D341Med (cell line): ENCODE results near the gene AGO4.
"Not testable (repeated sequence)": the region's sequence is repeated elsewhere in the genome, so short reads cannot be mapped to it uniquely, and the experiment has no call there.

Source experiments
- DNase-seq: peaks from one replicate; pipeline ENCODE4 v3.0.0; 2012; ENCODE audit warnings: low spot score

Gene AGO4

DNA sequence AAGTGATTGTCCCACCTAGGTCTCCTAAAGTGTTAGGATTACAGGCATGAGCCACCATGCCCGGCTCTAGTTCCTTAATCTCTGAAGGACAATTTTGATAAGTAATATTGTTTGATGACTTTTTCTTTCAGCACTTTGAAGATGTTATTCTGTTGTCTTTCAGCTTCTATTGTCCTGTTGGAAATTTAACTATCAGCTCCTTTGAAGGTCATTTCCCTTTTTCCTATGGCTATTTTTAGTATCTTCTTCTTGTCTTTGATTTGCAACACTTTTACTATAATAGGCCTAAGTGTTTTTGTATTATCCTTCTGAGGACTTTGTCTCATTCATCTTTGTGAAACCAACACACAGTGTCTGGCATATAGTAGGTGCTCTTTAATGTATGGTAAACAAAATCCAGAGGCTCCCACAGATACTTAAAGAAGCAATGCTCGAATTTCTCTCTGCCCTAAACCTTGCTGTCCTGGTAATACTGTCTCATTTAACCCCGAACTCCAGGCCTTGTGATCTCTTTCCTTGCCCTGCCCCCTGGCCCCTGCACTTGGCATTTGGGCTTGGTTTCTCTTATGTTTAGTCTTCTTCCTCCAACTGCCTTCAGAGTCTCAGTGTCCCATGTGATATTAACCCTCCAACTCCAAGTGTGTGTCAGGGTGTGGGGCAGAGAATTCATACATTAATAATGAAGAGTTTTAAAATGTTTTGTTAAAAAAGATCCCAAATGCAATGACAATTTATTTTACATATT lies 56.2 kb downstream of the AGO4 start:
- no peak for DNase-seq

DNA sequence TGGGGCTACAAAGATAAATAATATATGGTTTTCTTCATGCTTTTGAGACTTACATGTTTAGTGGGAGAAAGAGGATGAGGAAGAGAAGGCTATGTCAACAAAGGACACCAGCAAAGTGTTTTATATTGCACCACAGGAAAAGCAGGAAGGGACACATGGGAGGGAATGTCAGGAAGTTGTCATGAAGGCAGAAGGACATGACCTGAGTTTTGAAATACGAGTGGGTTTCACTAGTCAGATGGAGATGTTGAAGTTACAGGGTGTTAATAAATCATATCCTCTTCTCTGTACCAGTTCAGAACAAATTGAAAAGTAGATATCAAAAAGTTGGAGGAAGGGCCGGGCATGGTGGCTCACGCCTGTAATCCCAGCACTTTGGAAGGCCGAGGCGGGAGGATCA lies 57.0 kb downstream of the AGO4 start:
- DNase-seq: no peak

- no peak for DNase-seq
These were observed 59.2 kb downstream of the AGO4 start for GRCh38 chr1:35866991-35867390.

- not testable (repeated sequence) for DNase-seq
These were observed 61.6 kb downstream of the AGO4 start for GRCh38 chr1:35869245-35869950.

DNA sequence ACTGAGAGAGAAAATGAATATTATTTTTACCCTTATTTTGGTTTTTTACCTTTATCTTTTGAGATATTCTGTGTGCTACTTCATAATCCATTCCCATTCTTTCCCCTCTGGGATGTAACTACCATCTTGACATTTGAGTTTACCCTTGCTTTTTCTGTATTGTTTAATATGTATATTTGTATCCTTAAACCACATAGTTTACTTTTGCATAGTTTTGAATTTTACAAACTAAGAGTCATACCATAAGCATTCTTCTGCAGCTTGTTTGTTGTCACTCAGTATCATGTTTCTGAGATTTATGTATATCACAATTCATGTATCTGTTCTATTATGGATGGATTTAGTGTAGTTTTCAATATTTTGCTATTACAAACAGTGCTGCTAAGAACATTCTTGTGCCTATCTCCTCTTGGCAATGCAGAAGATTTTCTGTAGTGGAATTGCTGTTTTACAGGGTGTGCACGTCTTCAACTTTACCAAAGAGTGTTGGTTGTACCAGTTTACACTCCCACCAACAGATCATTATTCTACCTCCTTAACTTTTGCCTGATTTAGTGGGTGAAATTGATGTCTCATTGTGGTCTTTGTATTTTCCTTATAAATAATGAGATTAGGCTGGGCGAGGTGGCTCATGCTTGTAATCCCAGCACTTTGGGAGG lies 63.0 kb downstream of the AGO4 start:
- DNase-seq: no peak

GRCh38 chr1:35873243-35873750 lies 65.5 kb downstream of the AGO4 start:
- DNase-seq: no peak

DNA sequence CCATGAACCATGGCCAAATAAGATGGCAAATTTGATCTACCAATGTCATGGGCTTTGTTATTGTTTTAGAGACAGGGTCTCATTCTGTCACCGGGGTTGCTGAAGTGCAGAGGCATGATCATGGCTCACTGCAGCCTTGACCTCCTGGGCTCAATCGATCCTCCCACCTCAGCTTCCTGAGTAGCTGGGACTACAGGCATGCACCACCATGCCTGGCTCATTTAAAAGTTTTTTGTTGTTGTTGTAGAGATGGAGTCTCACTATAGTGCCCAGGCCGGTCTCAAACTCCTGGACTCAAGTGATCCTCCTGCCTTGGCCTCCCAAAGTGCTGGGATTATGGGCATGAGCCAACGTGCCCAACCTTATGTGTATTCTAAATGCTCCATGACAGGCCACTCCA lies 66.3 kb downstream of the AGO4 start:
- DNase-seq: not testable (repeated sequence)

DNA sequence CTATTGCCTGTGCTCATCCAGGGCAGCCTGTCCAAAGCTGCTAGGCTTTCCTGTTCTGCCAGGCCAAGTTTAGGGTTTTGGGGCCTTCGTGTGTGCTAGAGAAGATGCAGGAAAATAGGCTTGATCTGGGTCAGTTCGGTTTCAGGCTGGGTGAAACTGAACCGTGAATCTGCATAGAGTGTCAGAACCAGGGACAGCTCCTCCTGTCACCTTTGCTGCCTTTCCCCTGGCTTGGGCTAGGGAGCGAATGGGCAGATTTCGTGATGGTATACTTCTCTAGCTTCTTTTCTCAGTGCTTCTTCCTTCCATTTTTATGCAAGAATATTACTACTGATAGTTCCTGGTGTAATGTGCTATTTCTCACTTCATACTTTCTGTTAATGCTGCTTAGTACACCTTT lies 69.2 kb downstream of the AGO4 start:
- no peak for DNase-seq

GRCh38 chr1:35881850-35882273 lies 74.0 kb downstream of the AGO4 start:
- no peak for DNase-seq

DNA sequence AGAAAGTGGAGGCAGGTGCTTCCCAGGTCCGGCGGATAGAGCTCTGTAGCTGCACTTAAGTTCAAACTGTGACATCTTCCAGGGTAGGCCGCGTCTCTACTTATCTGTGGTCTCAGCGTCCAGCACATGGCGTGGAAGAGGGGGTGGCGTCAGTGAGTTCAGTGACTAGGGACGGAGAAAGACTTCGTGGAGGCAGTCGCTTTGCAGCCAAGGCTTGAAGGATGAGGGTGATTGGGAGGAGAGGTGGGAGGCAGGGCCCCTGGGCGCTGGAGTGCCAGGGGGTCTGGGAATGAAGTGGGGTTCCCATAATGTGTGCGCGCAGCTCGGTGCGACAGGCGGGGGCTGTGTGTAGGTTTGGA lies 74.7 kb downstream of the AGO4 start:
- no peak for DNase-seq

GRCh38 chr1:35882945-35883634 lies 75.3 kb downstream of the AGO4 start, which contains the start of gene AGO1:
Gene AGO1 (plus strand): TSS chr1:35883209. CDS start chr1:35883422, 213 bp downstream.
- DNase-seq: peak; percentile 100

- DNase-seq: peak; percentile 80
These were observed 75.9 kb downstream of the AGO4 start for GRCh38 chr1:35883635-35884101.

DNA sequence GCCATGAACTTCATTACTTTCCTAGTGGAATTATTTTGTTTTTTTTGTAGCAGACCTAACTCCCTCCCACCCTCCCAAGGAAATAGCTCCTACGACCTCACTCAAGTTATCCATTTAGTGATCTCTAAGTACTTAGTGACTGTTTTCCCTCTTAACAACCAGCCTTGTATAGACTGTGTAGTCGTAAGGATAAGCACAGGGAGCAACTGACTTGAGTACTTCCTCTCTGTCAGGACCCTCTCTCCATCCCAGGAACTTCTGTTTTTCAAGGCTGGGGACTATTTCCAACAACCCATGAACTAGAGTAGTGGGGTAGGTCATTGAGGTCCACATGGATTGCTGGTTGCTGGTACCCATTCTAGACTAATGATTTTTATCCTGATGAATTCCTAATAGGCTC lies 77.1 kb downstream of the AGO4 start:
- DNase-seq: no peak

DNA sequence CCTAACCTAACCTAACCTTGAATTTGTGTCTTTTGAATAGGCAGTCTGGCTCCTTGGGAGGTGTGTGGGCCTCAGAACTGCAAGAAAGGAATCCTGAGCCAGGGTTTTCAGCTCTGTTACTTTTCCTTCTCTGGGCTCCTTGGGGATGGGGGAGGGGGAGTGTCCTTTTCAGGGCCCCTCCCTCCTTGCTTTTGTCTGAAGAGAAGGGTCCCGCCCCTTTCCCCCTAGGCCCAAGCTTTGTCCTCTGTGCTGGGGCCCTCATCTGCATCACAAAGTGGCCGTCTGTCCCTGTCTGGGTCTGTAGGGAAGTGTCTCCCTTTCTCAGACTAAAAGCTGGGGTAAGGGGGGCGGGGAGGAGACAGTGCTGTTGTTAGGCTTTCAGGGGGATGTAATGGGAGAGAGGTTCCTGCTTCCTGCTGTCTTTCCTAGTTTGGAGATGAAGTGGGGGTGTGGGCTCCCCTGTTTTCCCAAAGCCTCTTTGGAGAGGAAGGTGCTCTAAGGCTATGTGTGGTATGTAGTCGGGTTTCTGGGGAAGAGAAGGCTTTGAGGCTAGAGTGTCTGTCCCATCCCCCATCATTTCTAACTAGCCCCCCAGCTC lies 78.2 kb downstream of the AGO4 start:
- DNase-seq: peak; percentile 53

DNA sequence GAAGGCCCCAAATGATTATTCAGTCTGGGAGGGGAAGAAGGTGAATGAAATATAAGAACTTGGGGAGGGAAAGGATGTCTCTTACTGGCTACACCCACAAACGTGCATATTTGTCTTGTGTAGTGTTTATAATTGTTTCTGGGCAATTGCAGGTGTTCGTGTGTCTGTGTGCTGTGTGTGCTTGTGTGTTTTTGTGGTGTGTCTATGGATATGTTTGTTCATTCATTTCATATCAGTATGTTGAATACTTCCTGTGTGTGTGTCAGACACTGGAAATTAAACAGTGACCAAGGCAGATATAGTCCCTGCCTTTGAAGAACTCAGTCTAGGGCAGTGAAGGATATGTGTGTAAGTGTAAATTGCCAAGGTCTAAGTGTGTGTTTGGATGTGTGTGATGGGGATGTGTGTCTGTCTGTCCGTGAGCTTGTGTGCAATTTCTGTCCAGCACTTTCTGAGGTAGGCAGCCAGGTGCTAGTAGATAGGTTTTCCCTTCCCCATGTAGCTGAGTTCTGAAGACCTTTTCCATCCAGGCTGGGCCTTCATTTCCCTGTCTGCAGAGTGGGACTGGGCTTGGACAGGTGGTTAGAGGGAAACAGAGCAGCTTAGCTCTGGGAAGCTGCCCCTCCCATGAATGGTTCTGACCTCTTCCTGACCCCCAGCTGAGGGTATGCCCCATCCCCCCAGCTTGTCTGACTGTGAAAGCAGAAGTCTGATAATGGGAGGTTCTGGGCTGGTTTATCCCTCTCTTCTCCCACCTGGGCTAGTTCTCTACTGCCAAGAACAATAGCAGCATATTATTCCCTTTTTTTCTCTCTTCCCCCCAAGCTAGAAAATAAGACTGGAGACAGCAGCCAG lies 79.0 kb downstream of the AGO4 start:
- no peak for DNase-seq

GRCh38 chr1:35887508-35887907 lies 79.7 kb downstream of the AGO4 start:
- DNase-seq: no peak

DNA sequence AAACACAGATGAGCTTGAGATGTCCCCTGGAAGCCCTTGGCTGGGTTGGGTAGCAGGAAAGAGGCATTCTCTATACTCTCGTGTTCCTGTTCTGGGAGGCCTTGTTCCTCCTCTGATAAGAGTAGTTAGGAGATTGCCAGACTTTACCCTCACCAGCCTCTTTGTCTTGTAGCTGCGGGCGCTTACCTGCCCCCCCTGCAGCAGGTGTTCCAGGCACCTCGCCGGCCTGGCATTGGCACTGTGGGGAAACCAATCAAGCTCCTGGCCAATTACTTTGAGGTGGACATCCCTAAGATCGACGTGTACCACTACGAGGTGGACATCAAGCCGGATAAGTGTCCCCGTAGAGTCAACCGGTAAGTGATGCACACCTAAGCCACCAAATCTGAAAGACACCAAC lies 80.4 kb downstream of the AGO4 start:
- DNase-seq: no peak

GRCh38 chr1:35888981-35889380 lies 81.2 kb downstream of the AGO4 start:
- DNase-seq: not testable (repeated sequence)

DNA sequence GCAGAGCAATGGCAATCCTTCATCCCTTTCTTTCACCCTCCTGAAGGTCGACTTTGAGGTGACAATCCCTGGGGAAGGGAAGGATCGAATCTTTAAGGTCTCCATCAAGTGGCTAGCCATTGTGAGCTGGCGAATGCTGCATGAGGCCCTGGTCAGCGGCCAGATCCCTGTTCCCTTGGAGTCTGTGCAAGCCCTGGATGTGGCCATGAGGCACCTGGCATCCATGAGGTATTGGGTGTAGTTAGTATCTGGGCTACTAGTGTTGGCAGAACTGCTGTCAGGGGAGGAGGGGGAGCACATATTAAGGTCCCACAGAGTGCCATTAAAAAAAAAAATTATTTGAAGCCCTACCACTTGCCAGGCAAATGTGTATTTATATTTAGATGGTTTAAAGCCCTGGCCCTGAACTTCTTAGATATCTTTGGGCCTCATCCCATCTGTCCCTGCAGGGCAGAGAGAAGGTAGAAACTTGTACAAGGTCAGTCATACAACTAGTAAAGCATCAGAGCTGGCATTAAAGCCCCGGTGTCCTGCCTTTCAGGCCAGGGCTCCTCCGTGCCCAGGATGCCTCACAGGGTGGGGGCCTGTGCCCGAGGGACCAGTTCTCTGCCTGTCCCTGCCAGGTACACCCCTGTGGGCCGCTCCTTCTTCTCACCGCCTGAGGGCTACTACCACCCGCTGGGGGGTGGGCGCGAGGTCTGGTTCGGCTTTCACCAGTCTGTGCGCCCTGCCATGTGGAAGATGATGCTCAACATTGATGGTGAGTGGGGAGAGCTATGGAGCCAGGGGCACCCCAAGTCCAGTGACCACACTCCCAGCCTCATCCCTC lies 85.4 kb downstream of the AGO4 start:
- no peak for DNase-seq

- DNase-seq: no peak
These were observed 86.4 kb downstream of the AGO4 start for GRCh38 chr1:35894183-35894582.
